ENCODE measurements around the gene NAA50.

Gene NAA50

DNA sequence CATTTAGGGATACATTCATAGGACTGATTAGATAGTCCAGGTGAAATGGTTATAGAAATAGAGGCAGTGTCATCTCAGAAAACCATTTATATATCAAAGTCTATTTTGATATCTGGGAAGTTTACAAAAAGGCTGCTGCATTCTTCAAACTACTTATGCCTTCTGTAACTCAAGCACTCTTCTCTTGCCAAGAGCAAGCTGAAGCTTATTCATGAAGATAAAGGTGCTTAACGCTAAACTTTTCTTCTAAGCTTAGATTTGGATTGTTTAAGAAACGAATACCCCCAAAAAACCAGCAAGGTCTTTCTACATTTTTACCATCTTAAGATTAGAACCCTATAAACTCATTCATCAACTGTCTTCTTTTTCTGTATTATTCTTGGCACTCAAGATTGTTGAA lies 26.3 kb downstream of the NAA50 start:
- no peak for DNase-seq (ENCODE audit: extremely low read depth, insufficient read length)
- TF ChIP-seq, protein P1, sequence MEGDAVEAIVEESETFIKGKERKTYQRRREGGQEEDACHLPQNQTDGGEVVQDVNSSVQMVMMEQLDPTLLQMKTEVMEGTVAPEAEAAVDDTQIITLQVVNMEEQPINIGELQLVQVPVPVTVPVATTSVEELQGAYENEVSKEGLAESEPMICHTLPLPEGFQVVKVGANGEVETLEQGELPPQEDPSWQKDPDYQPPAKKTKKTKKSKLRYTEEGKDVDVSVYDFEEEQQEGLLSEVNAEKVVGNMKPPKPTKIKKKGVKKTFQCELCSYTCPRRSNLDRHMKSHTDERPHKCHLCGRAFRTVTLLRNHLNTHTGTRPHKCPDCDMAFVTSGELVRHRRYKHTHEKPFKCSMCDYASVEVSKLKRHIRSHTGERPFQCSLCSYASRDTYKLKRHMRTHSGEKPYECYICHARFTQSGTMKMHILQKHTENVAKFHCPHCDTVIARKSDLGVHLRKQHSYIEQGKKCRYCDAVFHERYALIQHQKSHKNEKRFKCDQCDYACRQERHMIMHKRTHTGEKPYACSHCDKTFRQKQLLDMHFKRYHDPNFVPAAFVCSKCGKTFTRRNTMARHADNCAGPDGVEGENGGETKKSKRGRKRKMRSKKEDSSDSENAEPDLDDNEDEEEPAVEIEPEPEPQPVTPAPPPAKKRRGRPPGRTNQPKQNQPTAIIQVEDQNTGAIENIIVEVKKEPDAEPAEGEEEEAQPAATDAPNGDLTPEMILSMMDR (IDR thresholded peaks at IDR 0.05; ENCODE audit: insufficient read depth, low read length, poor library complexity, severe bottlenecking): no peak

DNA sequence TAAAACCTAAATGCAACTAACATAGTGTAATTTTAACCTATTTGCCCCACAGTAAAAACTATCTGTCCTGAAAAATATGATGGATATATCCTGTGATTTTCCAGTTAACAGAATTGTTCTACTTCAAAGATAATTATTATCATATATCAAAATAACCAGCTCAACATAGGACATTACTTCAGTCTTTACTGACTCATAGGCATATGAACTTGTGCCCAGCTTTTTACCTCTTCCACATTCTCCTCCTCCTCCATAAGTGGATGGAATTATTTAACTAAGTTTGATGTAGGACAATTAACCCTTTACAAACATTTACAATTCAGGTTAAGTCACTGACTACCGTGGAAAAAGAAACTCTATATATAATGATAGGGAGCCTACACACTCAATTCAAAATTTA lies 26.8 kb downstream of the NAA50 start:
- H3K27me3 ChIP-seq (replicated peaks; ENCODE audit: control insufficient read depth, insufficient read depth, low read length): no peaks in the 10 kb centered on the region
- TF ChIP-seq, protein P1 (IDR thresholded peaks at IDR 0.05; ENCODE audit: insufficient read depth, low read length, poor library complexity, severe bottlenecking): no peak
- no peak overlapping the region for H3K4me3 ChIP-seq (replicated peaks; ENCODE audit: low read depth, low read length)
- DNase-seq (ENCODE audit: extremely low read depth, insufficient read length): no peak
- H3K36me3 ChIP-seq (ENCODE audit: control insufficient read depth, insufficient read depth, low read length): peaks cover 10% of the 10 kb centered on the region

More for the DNA sequence above, 26.3 kb downstream of the NAA50 start:
- Histone ChIP-seq H3K27me3 (replicated peaks; ENCODE audit: control insufficient read depth, insufficient read depth, low read length) (no peaks in the 10 kb centered on the region), H3K4me3 (replicated peaks; ENCODE audit: low read depth, low read length) (no peak overlapping the region), H3K36me3 (ENCODE audit: control insufficient read depth, insufficient read depth, low read length) (peaks cover 10% of the 10 kb centered on the region)

DNA sequence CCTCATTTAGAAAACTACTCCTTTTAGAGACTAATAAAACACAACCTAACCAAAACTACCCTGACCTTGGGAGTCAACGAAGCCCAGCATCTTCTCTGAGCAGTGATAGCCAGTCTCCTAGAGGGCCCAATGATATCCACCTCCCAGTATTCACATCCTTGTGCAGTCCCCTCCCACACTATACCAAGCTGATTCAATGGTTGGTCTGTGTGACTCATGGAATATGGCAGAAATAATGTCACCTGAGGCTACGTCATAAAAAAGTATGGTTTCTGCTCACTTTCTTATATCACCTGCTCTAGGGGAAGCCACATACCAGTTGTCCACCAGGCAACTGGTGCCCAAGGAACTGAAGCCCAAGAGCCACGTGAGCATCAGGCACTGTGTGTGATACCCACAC lies 28.2 kb downstream of the NAA50 start:
- no peak for DNase-seq (ENCODE audit: extremely low read depth, insufficient read length)
- TF ChIP-seq, protein P1 (IDR thresholded peaks at IDR 0.05; ENCODE audit: insufficient read depth, low read length, poor library complexity, severe bottlenecking): no peak
- Histone ChIP-seq H3K36me3 (ENCODE audit: control insufficient read depth, insufficient read depth, low read length) (peaks cover 10% of the 10 kb centered on the region), H3K27me3 (replicated peaks; ENCODE audit: control insufficient read depth, insufficient read depth, low read length) (no peaks in the 10 kb centered on the region), H3K4me3 (replicated peaks; ENCODE audit: low read depth, low read length) (no peak overlapping the region)

DNA sequence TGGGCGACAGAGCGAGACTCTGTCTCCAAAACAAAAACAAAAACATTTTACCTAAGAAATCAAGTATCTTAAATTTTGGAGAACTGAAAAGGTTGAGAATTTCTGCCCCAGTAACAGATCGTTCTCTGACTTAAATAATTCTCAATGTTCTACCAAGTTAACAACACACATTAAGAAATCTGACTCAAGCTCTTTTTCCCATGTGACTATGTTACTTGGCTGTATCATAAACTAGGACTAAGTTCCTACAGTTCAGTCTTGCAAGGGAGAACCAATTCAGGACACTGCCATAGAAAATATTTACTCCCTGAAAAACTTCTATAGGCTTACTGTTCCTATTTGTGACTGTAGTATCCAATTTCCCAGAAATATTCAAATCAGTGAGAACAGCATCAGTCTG lies 28.7 kb downstream of the NAA50 start:
- Histone ChIP-seq H3K27me3 (replicated peaks; ENCODE audit: control insufficient read depth, insufficient read depth, low read length) (no peaks in the 10 kb centered on the region), H3K36me3 (ENCODE audit: control insufficient read depth, insufficient read depth, low read length) (peaks cover 10% of the 10 kb centered on the region), H3K4me3 (replicated peaks; ENCODE audit: low read depth, low read length) (no peak overlapping the region)
- TF ChIP-seq, protein P1 (IDR thresholded peaks at IDR 0.05; ENCODE audit: insufficient read depth, low read length, poor library complexity, severe bottlenecking): no peak
- no peak for DNase-seq (ENCODE audit: extremely low read depth, insufficient read length)

DNA sequence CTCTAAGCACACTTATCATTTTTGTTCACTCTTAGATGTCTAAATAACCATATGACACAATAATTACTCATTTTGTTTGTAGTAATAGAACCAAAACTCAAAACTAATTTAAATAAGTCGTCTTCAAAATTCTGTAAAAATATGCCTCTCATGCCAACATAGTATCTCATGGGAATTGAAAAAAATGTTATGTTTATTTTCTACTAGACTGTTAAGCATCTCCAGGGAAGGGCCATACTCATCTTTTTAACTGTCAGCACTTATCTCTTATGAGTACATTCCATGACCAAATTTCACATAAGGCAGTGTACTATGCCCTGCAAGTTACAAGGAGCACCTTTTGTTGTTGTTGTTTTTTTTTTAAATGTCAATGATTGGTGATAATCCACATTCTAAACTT lies 31.3 kb downstream of the NAA50 start:
- Histone ChIP-seq H3K27me3 (replicated peaks; ENCODE audit: control insufficient read depth, insufficient read depth, low read length) (no peaks in the 10 kb centered on the region), H3K36me3 (ENCODE audit: control insufficient read depth, insufficient read depth, low read length) (peaks cover 5% of the 10 kb centered on the region), H3K4me3 (replicated peaks; ENCODE audit: low read depth, low read length) (no peak overlapping the region)
- TF ChIP-seq, protein P1 (IDR thresholded peaks at IDR 0.05; ENCODE audit: insufficient read depth, low read length, poor library complexity, severe bottlenecking): no peak
- no peak for DNase-seq (ENCODE audit: extremely low read depth, insufficient read length)

DNA sequence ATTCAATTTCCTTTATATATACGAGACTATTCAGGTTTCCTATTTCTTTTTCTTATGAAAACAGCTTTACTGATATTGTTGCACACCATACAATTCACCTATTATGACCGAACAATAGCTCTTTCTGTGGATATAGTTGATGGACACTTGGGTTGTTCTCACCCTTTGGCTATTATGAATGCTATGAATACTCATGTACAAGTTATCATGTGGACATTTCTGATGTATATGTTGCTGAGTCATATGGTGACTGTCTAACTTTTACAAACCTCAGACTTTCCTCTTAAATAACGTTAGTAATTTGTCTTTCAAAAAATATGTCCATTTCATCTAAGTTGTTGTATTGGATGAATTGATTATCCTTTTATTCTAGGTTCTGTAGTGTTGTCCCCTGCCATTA lies 33.9 kb downstream of the NAA50 start:
- no peaks in the 10 kb centered on the region for H3K27me3 ChIP-seq (replicated peaks; ENCODE audit: control insufficient read depth, insufficient read depth, low read length)
- TF ChIP-seq, protein P1 (IDR thresholded peaks at IDR 0.05; ENCODE audit: insufficient read depth, low read length, poor library complexity, severe bottlenecking): no peak
- no peak overlapping the region for H3K4me3 ChIP-seq (replicated peaks; ENCODE audit: low read depth, low read length)
- no peak for DNase-seq (ENCODE audit: extremely low read depth, insufficient read length)
- no peaks in the 10 kb centered on the region for H3K36me3 ChIP-seq (ENCODE audit: control insufficient read depth, insufficient read depth, low read length)
